H1 (cell line): ENCODE results near the gene LAMC1. TPM values are rescaled to one million over a fixed set of nuclear protein-coding genes. Genes with fewer than 3 reads are reported as not detected.

Experiments used
- CTCF ChIA-PET: fragments of 300-600 bp; sonication (Branson Sonifier 250); formaldehyde crosslinking; loops from one replicate; lab custom pipeline; 2021; ENCODE audit not compliant: partially characterized antibody; lab: Charles Lee
- POLR2A ChIA-PET: fragments of 300-600 bp; sonication (Branson Sonifier 250); formaldehyde crosslinking; loops from one replicate; lab custom pipeline; 2021; ENCODE audit warnings: inconsistent platforms; ENCODE audit not compliant: partially characterized antibody; lab: Charles Lee
- DNase-seq, 2 experiments: peaks; one replicate each; pipeline versions ENCODE4 v3.0.0 to v3.0.0-alpha.2; 2010 to 2022; ENCODE audit warnings: low spot score in 2 of 2, low read depth in 1 of 2, mixed read lengths in 1 of 2
- FAIRE-seq: peaks from 2 replicates; lab custom pipeline; 2011; peaks lifted over from hg19 to GRCh38; lab: Jason Lieb, UNC
- H2AFZ ChIP-seq: 2 replicates; pipeline ENCODE4 v1.8.1; 2012; ENCODE audit warnings: low read length, inconsistent platforms
- H2AK5ac ChIP-seq: 2 replicates; pipeline ENCODE4 v1.6.1; 2013; ENCODE audit warnings: low read depth, low read length
- H2BK120ac ChIP-seq: replicated peaks from 2 replicates; pipeline ENCODE3; 2013; ENCODE audit warnings: low read depth, low read length, inconsistent platforms
- H2BK12ac ChIP-seq: 2 replicates; pipeline ENCODE4 v1.6.1; 2013; ENCODE audit warnings: low read depth, low read length
- H2BK15ac ChIP-seq: 2 replicates; pipeline ENCODE4 v1.6.1; 2013; ENCODE audit warnings: low read length
- H2BK20ac ChIP-seq: 2 replicates; pipeline ENCODE4 v1.6.1; 2013; ENCODE audit warnings: low read length
- H2BK5ac ChIP-seq: 2 replicates; pipeline ENCODE4 v1.6.1; 2013; ENCODE audit warnings: low read depth, low read length
- H3K14ac ChIP-seq: 2 replicates; pipeline ENCODE4 v1.6.1; 2013; ENCODE audit warnings: inconsistent platforms; ENCODE audit not compliant: insufficient read length
- H3K18ac ChIP-seq: 2 replicates; pipeline ENCODE4 v1.6.1; 2013; ENCODE audit warnings: low read length; ENCODE audit errors: extremely low read depth
- H3K23ac ChIP-seq: 2 replicates; pipeline ENCODE4 v1.6.1; 2013; ENCODE audit warnings: inconsistent platforms; ENCODE audit not compliant: insufficient read length
- H3K23me2 ChIP-seq: 2 replicates; pipeline ENCODE4 v1.6.1; 2013; ENCODE audit warnings: low read depth, low read length
- H3K27ac ChIP-seq: 2 replicates; pipeline ENCODE4 v1.6.1; 2011; ENCODE audit warnings: low read depth, low read length, inconsistent platforms
- H3K27me3 ChIP-seq, 4 experiments: replicated peaks in 1 of 4; 1 replicate in 1 of 4; 2 replicates in 3 of 4; pipeline versions ENCODE4 v1.6.1 to v1.8.1; 2011 to 2013; ENCODE audit warnings: low read length in 3 of 4, mild to moderate bottlenecking in 3 of 4, inconsistent platforms in 2 of 4, mixed read lengths in 2 of 4, moderate library complexity in 1 of 4; ENCODE audit not compliant: control insufficient read depth in 3 of 4, insufficient read depth in 3 of 4; ENCODE audit errors: extremely low read depth in 1 of 4
- H3K36me3 ChIP-seq, 4 experiments: 2 replicates each; pipeline versions ENCODE4 v1.6.1 to v1.8.1; 2011 to 2013; ENCODE audit warnings: mild to moderate bottlenecking in 4 of 4, low read length in 3 of 4, moderate library complexity in 2 of 4, control low read depth in 1 of 4, inconsistent platforms in 1 of 4; ENCODE audit not compliant: insufficient read depth in 4 of 4, control insufficient read depth in 2 of 4
- H3K4ac ChIP-seq: replicated peaks from 2 replicates; pipeline ENCODE3; 2013; ENCODE audit warnings: low read length, low read depth, mixed read lengths, inconsistent platforms; ENCODE audit not compliant: insufficient read length
- H3K4me1 ChIP-seq, 4 experiments: replicated peaks in 1 of 4; 1 replicate in 1 of 4; 2 replicates in 3 of 4; pipeline versions ENCODE4 v1.6.1 to v1.8.1; 2011 to 2013; ENCODE audit warnings: low read length in 3 of 4, inconsistent platforms in 2 of 4, mixed read lengths in 1 of 4; ENCODE audit not compliant: insufficient read depth in 4 of 4, control insufficient read depth in 3 of 4
- H3K4me2 ChIP-seq, 2 experiments: 2 replicates each; pipeline versions ENCODE4 v1.6.1 to v1.8.1; 2011 to 2013; ENCODE audit warnings: low read depth in 2 of 2, low read length in 2 of 2, control low read depth in 1 of 2, inconsistent platforms in 1 of 2, mild to moderate bottlenecking in 1 of 2; ENCODE audit not compliant: insufficient read depth in 1 of 2
- H3K4me3 ChIP-seq, 4 experiments: fragments of 200-600, 300-600 bp in 1 of 4; sonication (generic), shearing (Covaris generic), sonication (Bioruptor Twin) in 1 of 4; 2 replicates each; pipeline versions ENCODE4 v1.5.1 to v1.8.1; 2011 to 2016; ENCODE audit warnings: low read length in 4 of 4, low read depth in 3 of 4, control low read depth in 2 of 4, inconsistent platforms in 2 of 4, mild to moderate bottlenecking in 2 of 4, mixed read lengths in 1 of 4, moderate library complexity in 1 of 4; ENCODE audit not compliant: insufficient read depth in 2 of 4; ENCODE audit errors: extremely low read depth in 1 of 4
- H3K56ac ChIP-seq: replicated peaks from 2 replicates; pipeline ENCODE3; 2013; ENCODE audit warnings: low read depth, mild to moderate bottlenecking, mixed read lengths, low read length, inconsistent platforms; ENCODE audit not compliant: insufficient read length
- H3K79me1 ChIP-seq: 2 replicates; pipeline ENCODE4 v1.6.1; 2013; ENCODE audit warnings: low read depth, low read length, control low read depth
- H3K79me2 ChIP-seq, 2 experiments: 2 replicates each; pipeline versions ENCODE4 v1.6.1 to v1.8.1; 2012 to 2013; ENCODE audit warnings: low read length in 2 of 2, mild to moderate bottlenecking in 2 of 2, inconsistent platforms in 1 of 2; ENCODE audit not compliant: insufficient read depth in 2 of 2, control insufficient read depth in 1 of 2
- H3K9ac ChIP-seq, 4 experiments: replicated peaks in 1 of 4; 1 replicate in 1 of 4; 2 replicates in 3 of 4; pipeline versions ENCODE4 v1.6.1 to v1.8.1; 2011 to 2013; ENCODE audit warnings: low read depth in 3 of 4, low read length in 3 of 4, control low read depth in 2 of 4, mild to moderate bottlenecking in 2 of 4, moderate library complexity in 2 of 4, inconsistent platforms in 1 of 4; ENCODE audit errors: extremely low read depth in 1 of 4
- H3K9me3 ChIP-seq, 2 experiments: 2 replicates each; pipeline versions ENCODE4 v1.6.1 to v1.8.1; 2012 to 2013; ENCODE audit warnings: mild to moderate bottlenecking in 2 of 2, moderate library complexity in 2 of 2, control low read depth in 1 of 2, inconsistent platforms in 1 of 2, low read depth in 1 of 2, low read length in 1 of 2, mixed read lengths in 1 of 2; ENCODE audit not compliant: insufficient read depth in 2 of 2
- H4K20me1 ChIP-seq, 2 experiments: replicated peaks in 1 of 2; 2 replicates each; pipeline versions ENCODE3 to v1.8.1; 2011 to 2013; ENCODE audit warnings: inconsistent platforms in 2 of 2, low read length in 2 of 2, mild to moderate bottlenecking in 1 of 2; ENCODE audit not compliant: insufficient read depth in 2 of 2, control insufficient read depth in 1 of 2
- H4K5ac ChIP-seq: 2 replicates; pipeline ENCODE4 v1.6.1; 2013; ENCODE audit warnings: low read length, low read depth, mixed read lengths, inconsistent platforms; ENCODE audit not compliant: insufficient read length
- H4K8ac ChIP-seq: 2 replicates; pipeline ENCODE4 v1.8.0; 2013; ENCODE audit warnings: mild to moderate bottlenecking, moderate library complexity, low read length, inconsistent platforms; ENCODE audit not compliant: insufficient read depth; ENCODE audit errors: extremely low read depth
- H4K91ac ChIP-seq: replicated peaks from 2 replicates; pipeline ENCODE3; 2013; ENCODE audit warnings: low read length, mixed read lengths, inconsistent platforms; ENCODE audit not compliant: insufficient read length
- CBX5 ChIP-seq: fragments of 300-800, 300-1000 bp; sonication (generic); IDR thresholded peaks from 2 replicates; pipeline ENCODE4 v1.7.1; 2016; ENCODE audit warnings: antibody characterized with exemption, low read length, low read depth
- EGR1 ChIP-seq: IDR thresholded peaks from 2 replicates; pipeline ENCODE4 v1.6.1; 2011; ENCODE audit warnings: low read depth, low read length, borderline replicate concordance
- EP300 ChIP-seq, 2 experiments: IDR thresholded peaks; 1 replicate in 1 of 2; 2 replicates in 1 of 2; pipeline ENCODE4 v1.6.1; 2011 to 2012; ENCODE audit warnings: low read depth in 2 of 2, low read length in 2 of 2, mild to moderate bottlenecking in 2 of 2, borderline replicate concordance in 1 of 2, inconsistent platforms in 1 of 2, moderate library complexity in 1 of 2
- FOSL1 ChIP-seq: IDR thresholded peaks from 2 replicates; pipeline ENCODE4 v1.6.1; 2011; ENCODE audit warnings: mild to moderate bottlenecking, low read depth, low read length, moderate library complexity; ENCODE audit not compliant: insufficient read depth
- GABPA ChIP-seq: IDR thresholded peaks from 2 replicates; pipeline ENCODE4 v1.6.1; 2011; ENCODE audit warnings: mild to moderate bottlenecking, low read length, moderate library complexity, borderline replicate concordance; ENCODE audit not compliant: insufficient read depth
- GTF2F1 ChIP-seq: IDR thresholded peaks from 2 replicates; pipeline ENCODE4 v1.6.1; 2012; ENCODE audit warnings: low read depth, low read length, improper control_type of control experiment, borderline replicate concordance
- HDAC6 ChIP-seq: IDR thresholded peaks from one replicate; pipeline ENCODE4 v1.7.1; 2012; ENCODE audit warnings: low read depth, mild to moderate bottlenecking, inconsistent platforms, low read length, moderate library complexity
- JUN ChIP-seq: IDR thresholded peaks from 2 replicates; pipeline ENCODE4 v1.6.1; 2011; ENCODE audit warnings: low read depth, mild to moderate bottlenecking, improper control_type of control experiment, low read length
- KDM1A ChIP-seq: fragments of 200-600, 300-600 bp; sonication (generic); IDR thresholded peaks from 2 replicates; pipeline ENCODE4 v1.7.1; 2016; ENCODE audit warnings: mild to moderate bottlenecking, low read length, borderline replicate concordance
- SIRT6 ChIP-seq: IDR thresholded peaks from one replicate; pipeline ENCODE4 v1.7.1; 2012; ENCODE audit warnings: low read length, inconsistent platforms
- SIX5 ChIP-seq: IDR thresholded peaks from 2 replicates; pipeline ENCODE4 v1.6.1; 2011; ENCODE audit warnings: mild to moderate bottlenecking, low read depth, low read length
- SP1 ChIP-seq: IDR thresholded peaks from 2 replicates; pipeline ENCODE4 v1.6.1; 2011; ENCODE audit warnings: low read depth, low read length
- TCF12 ChIP-seq: IDR thresholded peaks from 2 replicates; pipeline ENCODE4 v1.6.1; 2011; ENCODE audit warnings: low read depth, mild to moderate bottlenecking, low read length
- USF2 ChIP-seq: IDR thresholded peaks from 2 replicates; pipeline ENCODE4 v1.6.1; 2011; ENCODE audit warnings: low read length, improper control_type of control experiment
- WGBS, 2 experiments: shearing (Covaris generic) in 1 of 2; methylation state at CpG; one replicate each; pipeline versions ENCODE4 v1.1.6 to v1.1.7; 2013 to 2015; ENCODE audit warnings: low lambda C conversion rate in 2 of 2, mixed read lengths in 2 of 2, inconsistent platforms in 1 of 2, low coverage in 1 of 2, missing lambda C conversion rate in 1 of 2; ENCODE audit not compliant: insufficient replicate concordance in 2 of 2, insufficient coverage in 1 of 2, insufficient read length in 1 of 2; ENCODE audit errors: extremely low coverage in 1 of 2, missing lambda C conversion rate in 1 of 2; 5-methylcytosine and 5-hydroxymethylcytosine counted together
- polyA plus RNA-seq, 7 experiments: library from polyadenylated mRNA; depleted of rRNA in 3 of 7; stranded (reverse) in 5 of 7; unstranded in 2 of 7; fragments of >200 nt in 5 of 7; fragments of 200-250 nt in 2 of 7; gene quantifications; 1 replicate in 5 of 7; 2 replicates in 1 of 7; 4 replicates in 1 of 7; pipeline versions ENCODE4 v1.2.1 to v1.2.3, GENCODE V29; 2011 to 2013; ENCODE audit warnings: missing spikeins in 2 of 7, mixed read lengths in 2 of 7
- total RNA-seq: library from RNA; stranded (reverse); fragmentation: NEBNext Ultra II Directional; extraction: Animal tissue kit (Norgen Biotek cat#: 25700); gene quantifications from 2 replicates; pipeline ENCODE4 v1.2.1, GENCODE V29; 2021

LAMC1 gene
- total and polyA plus RNA-seq, 2 of the 8 experiments (the other 6 are each of a cell fraction or from before 2014, with no cell fraction given): 47.6 to 90.3 TPM

- H2BK5ac ChIP-seq: no peak overlapping the region
- no peaks in the 10 kb centered on the region for H3K79me2 ChIP-seq
- H4K20me1 ChIP-seq: peaks cover 0 to 2% of the 10 kb centered on the region in 2 experiments
- no peak overlapping the region for H2BK120ac ChIP-seq
- H2AK5ac ChIP-seq: no peak overlapping the region
- no peak overlapping the region for H2BK12ac ChIP-seq
- H2BK20ac ChIP-seq: no peak overlapping the region
- H2BK15ac ChIP-seq: no peak overlapping the region
- ChIA-PET POLR2A (interaction anchor here (0.6 kb wide), 1 partner anchor 138 kb away, joined by 3 read pairs; no protein-coding TSS in a partner anchor), CTCF (no interaction called here)
- H3K4ac ChIP-seq: no peak overlapping the region
- no peak overlapping the region for H4K8ac ChIP-seq
- no peaks in the 10 kb centered on the region for H3K9me3 ChIP-seq
- H3K27ac ChIP-seq: no peak overlapping the region
- no peak overlapping the region for H3K23ac ChIP-seq
- H3K79me1 ChIP-seq: no peaks in the 10 kb centered on the region
- 97% methylated on average over 2 of the region's 2 CpGs; no CpG with 5 or more reads in 1 of the 2 experiments for WGBS, 2 experiments
- no peak overlapping the region for H4K91ac ChIP-seq
- no peak overlapping the region for H3K18ac ChIP-seq
- no peak overlapping the region for H3K56ac ChIP-seq
- no peak overlapping the region for H4K5ac ChIP-seq
- H3K9ac ChIP-seq: no peak overlapping the region
- no peak overlapping the region for H3K14ac ChIP-seq
- no peaks in the 10 kb centered on the region for H3K27me3 ChIP-seq
- no peak for FAIRE-seq
- no peaks in the 10 kb centered on the region for H3K23me2 ChIP-seq
- no peak overlapping the region for H2AFZ ChIP-seq
- H3K36me3 ChIP-seq: peaks cover 7 to 52% (median 25%) of the 10 kb centered on the region in 4 experiments
- no peak for DNase-seq
- H3K4me2 ChIP-seq: no peak overlapping the region
- no peaks in the 10 kb centered on the region for H3K4me1 ChIP-seq
- no peak overlapping the region for H3K4me3 ChIP-seq
- TF ChIP-seq FOSL1 (no peak), GABPA (no peak), SIX5 (no peak), HDAC6 (no peak), SIRT6 (no peak), KDM1A (no peak), JUN (no peak), EP300 (IDR thresholded peaks at IDR 0.05; ENCODE audit: borderline replicate concordance in 1 of 2, low read depth in 2 of 2, low read length in 2 of 2) (no peak), GTF2F1 (no peak), USF2 (no peak), CBX5 (no peak), TCF12 (no peak), EGR1 (no peak), SP1 (no peak)
Observed at GRCh38 chr1:183131166-183131565, 107.9 kb downstream of the LAMC1 start.
